Nasal cavity respiratory epithelium epithelial cell of viscerocranial mucosa (primary cell): ENCODE results near the gene SCO2. TPM values are rescaled to one million over a fixed set of nuclear protein-coding genes. Genes with fewer than 3 reads are reported as not detected.

ENCODE experiments used
- total RNA-seq: library from RNA; depleted of rRNA; stranded (reverse); fragments of >200 nt; gene quantifications from 2 replicates; pipeline ENCODE4 v1.2.3, GENCODE V29; 2014

Gene SCO2
- 2.1 and 3.8 TPM in 2 replicates for total RNA-seq

DNA sequence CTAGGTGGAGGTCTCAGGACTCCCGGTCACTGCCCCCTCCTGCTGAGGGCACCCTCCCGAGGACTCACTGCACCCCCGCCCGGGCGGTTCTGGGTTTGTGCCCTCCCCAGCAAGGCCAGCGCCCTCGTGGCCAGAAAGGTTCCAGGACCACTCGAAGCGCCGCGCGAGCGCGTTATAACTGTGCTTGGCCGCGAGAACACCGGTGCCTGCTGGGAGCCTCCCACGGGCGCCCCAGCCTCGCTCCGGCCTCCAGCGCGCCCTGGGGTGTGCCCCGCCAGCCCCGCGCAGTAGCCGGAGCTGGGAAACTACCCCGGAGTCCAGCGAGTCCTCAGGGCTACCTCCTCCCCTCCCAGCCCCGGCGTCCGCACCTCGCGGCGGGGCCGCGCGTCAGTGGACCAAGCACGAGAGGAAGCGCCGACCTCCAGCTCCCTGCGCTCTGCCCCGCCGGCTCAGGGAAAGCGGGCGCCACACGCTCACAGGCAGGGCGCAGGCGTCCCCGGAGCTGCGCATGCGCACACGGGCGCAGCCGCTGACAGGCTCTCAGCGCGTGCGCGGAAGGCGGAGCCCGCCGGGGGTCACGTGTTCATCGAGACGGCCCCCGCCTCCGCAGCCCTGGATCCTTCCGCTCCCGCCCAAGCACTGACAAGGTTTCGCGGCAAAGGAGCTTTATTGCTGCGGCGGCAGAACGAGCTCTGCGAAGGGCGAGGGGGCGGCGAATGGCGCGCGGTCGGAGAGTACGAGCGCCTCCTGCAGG, at the start of gene SCO2:
TSS of gene SCO2 (minus strand) at position 495 of the 754 bp plus-strand sequence. CDS start 1,187 bp downstream, outside the sequence.

DNA sequence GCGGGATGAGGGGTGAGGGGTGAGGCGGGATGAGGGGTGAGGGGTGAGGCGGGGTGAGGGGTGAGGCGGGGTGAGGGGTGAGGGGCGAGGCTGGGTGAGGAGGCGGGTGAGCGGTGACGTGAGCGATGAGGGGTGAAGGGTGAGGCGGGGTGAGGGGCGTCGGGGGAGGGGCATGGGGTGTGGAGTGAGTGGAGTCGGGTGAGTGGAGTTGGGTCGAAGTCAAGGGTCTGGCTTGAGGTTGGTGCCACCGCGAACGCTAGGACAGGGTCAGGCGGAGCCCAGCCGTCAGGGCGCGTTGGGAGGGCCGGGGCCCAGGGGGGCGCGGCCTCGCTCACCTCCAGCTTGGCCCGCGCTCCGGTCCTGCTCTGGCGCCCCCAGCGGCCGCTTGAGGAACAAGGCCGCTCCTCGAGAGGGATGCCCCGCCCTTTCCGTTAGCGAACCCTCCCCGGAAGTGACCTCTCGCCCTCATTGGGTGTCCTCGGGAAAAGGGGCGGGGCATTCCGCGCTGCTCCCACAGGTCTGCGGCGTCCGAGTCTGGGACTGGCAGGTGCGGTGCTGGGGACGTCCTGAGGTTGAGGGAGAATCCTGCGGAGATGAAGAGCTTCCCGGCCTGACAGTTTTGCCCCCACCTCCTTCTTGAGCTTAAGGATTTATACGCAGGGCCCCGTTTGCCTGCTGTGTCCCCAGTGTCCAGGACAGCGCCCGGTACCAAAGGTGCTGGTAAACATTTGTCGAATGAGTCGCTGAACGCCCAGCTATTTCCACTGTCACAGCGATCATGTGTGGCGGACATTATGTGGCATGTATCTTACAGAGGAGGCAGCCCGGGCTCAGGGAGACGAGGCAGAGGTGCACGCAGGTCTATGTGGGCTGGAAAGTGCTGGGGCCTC, 37.4 kb upstream of the SCO2 start, which contains the start of gene SYCE3:
TSS of gene SYCE3 (minus strand) at position 397 of the 890 bp plus-strand sequence. CDS start 6,514 bp downstream, outside the sequence.

GRCh38 chr22:50545522-50546325, 20.3 kb upstream of the SCO2 start, which contains the start of gene KLHDC7B:
Gene KLHDC7B, plus strand, starts transcription at chr22:50545899. Its CDS starts 345 bp downstream, at chr22:50546244.

GRCh38 chr22:50529897-50530579, 4.6 kb upstream of the SCO2 start, which contains the start of gene TYMP:
Gene TYMP, minus strand, starts transcription at chr22:50530012. Its CDS starts 303 bp downstream, at chr22:50529709.

DNA sequence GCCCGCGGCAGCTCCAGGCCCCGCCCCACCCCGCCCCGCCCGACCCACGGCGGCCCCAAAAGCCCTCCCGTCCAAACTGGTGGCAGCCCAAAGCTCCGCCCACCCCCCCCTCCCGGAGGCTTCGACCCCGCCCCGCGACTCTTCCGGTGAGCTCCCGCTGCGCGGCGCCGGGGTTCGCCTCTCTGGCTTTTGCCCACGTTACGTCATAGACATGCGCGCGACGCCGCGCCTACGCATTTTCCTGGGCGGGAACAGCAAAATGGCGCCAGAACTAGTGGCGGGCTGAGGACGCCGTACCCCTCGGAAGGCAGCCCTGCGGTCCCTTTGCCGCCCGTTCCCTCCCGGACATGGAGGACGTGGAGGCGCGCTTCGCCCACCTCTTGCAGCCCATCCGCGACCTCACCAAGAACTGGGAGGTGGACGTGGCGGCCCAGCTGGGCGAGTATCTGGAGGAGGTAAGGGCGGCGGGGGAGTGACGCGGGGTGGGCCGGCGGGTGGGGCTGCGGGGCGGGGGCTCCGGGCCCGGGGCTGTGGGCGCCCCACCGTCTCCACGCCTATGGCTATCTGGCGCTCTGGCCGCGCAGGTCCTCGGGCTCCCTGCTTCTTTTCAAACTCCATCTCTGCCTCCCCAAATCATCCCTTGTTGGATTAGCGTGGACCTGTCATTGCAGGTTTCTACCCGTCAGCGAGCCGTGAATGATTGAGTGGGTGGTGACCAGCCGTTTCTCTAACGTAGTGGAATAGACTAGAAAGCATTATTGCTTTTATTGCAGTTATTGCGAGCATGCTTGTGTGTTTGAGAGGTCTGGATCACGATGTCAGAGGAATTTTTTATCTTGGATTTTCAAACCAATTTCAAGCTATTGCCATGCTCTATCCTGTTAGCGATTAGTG, 17.2 kb downstream of the SCO2 start, which contains the start of gene NCAPH2:
TSS of gene NCAPH2 (plus strand) at position 234 of the 894 bp plus-strand sequence. CDS start at position 348, 114 bp downstream.

DNA sequence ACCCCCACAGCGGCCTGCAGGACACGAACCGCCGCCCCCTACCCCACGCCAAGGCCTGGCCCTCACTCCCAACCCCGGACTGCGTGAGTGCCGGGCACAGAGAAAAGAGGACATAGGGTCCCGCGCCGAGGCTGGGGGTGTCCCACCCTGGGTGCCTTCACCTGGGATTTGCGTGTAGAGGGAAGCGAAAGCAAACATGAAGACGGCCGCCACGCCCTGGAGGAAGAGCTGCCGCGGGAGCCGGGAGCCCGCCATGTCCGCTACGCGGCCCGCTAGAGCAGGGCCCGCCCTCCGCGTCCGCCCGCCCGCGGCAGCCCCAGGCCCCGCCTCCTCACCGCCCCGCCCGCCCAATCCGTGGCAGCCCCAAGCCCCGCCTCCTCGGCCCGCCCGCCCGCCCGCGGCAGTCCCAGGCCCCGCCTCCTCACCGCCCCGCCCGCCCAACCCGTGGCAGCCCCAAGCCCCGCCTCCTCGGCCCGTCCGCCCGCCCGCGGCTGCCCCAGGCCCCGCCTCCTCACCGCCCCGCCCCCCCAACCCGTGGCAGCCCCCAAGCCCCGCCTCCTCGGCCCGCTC, 17.9 kb downstream of the SCO2 start, which contains the start of gene LMF2:
TSS of gene LMF2 (minus strand) at position 282 of the 570 bp plus-strand sequence. CDS start at position 255, 27 bp downstream.

DNA sequence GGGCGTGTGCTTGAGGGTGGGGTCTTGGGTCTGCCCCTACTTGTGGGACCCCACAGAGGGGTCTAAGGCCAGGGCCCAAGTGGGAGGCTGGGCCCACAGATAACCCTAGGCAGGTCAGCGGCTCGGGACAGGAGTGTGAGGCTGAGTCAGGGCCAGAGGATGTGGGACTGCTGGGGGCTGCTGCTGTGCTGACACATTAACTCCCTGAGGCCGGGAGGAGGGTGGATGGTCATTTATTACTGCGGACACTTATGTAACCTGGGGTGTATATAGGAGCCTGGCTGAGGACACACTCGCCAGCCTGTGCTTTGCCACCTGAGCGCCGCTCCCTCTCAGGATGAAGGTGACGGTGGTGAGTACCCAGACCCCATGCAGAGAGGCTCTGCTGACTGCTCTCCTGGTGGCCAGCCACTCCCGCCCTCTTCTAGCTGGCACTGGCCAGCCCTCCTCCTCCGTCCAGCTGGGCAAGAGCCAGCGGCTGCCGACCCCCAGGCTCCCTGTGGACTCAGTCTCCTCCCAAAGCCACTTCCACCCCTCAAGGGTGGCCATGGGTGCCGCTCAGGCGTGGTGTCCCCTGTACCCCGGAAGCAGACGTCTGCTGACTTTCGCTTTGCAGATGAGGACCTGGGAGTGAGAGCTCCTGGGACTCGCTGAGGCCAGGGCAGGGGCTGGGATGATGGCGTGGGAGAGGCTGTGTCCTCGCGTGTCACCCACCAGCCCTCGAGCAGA, 38.7 kb downstream of the SCO2 start, which contains the start of gene MIOX:
TSS of gene MIOX (plus strand) at position 299 of the 729 bp plus-strand sequence. CDS start at position 338, 39 bp downstream.

DNA sequence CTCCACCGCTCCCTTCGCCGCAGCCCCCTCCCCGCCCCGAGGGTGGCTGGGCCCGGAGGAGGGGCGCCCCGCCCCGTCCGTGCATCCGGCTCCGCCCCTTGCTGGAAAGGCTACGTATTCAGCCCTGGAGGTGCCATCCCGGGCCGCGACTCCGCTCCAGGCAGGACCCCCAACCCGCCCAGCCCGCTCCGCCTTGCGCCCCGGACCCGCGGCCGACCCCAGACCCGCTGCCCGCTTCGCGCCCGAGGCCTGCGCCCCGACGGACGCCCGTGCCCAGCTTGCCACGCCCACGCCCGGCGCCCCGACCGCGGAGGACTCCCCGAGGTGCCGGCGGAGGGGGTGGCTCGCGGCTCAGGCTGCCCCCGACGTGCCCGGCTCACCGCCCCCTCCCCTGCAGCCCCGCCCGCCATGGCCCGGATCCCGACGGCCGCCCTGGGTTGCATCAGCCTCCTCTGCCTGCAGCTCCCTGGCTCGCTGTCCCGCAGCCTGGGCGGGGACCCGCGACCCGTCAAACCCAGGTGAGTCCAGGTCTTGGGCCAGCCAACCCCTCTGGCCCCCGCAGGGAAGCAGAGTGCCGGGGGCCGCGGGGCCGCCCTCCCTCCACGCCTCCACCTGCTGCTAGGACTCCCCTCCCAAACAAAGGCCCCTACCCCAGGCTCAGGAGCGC, 43.8 kb downstream of the SCO2 start, which contains the start of gene ADM2:
TSS of gene ADM2 (plus strand) at position 104 of the 667 bp plus-strand sequence. CDS start at position 409, 305 bp downstream.

GRCh38 chr22:50474710-50475651, 50.4 kb downstream of the SCO2 start, which contains the start of gene SBF1:
Gene SBF1, minus strand, starts transcription at chr22:50475035. Its CDS starts 195 bp downstream, at chr22:50474840.

Other genes with a start within 250 kb of the SCO2 start
- 96.0 and 396 TPM in 2 replicates for gene PLXNB2, start 218.0 kb downstream of the SCO2 start, total RNA-seq
- gene DENND6B, start 198.6 kb downstream of the SCO2 start, total RNA-seq = 0.68 and 2.3 TPM in 2 replicates
- gene PPP6R2, start 182.3 kb downstream of the SCO2 start, total RNA-seq = 43.1 and 67.0 TPM in 2 replicates
- 116 and 181 TPM in 2 replicates for gene SBF1, start 50.6 kb downstream of the SCO2 start, total RNA-seq
- gene ADM2, start 44.1 kb downstream of the SCO2 start, total RNA-seq = 6.2 and 23.1 TPM in 2 replicates
- 0.14 TPM in 1 of 2 replicates, not detected in the other for gene MIOX, start 38.7 kb downstream of the SCO2 start, total RNA-seq
- 11.6 and 37.9 TPM in 2 replicates for gene LMF2, start 17.9 kb downstream of the SCO2 start, total RNA-seq
- gene NCAPH2, start 17.4 kb downstream of the SCO2 start, total RNA-seq = 18.4 and 27.0 TPM in 2 replicates
- 113 and 148 TPM in 2 replicates for gene TYMP, start 4.4 kb upstream of the SCO2 start, total RNA-seq
- 1.0 and 3.9 TPM in 2 replicates for gene KLHDC7B, start 20.3 kb upstream of the SCO2 start, total RNA-seq
- 0.28 TPM in 1 of 2 replicates, not detected in the other for gene SYCE3, start 37.3 kb upstream of the SCO2 start, total RNA-seq
- 1.7 and 14.2 TPM in 2 replicates for gene CPT1B, start 52.8 kb upstream of the SCO2 start, total RNA-seq
- gene CHKB, start 57.3 kb upstream of the SCO2 start, total RNA-seq = 21.1 and 21.9 TPM in 2 replicates
- gene MAPK8IP2, start 75.2 kb upstream of the SCO2 start, total RNA-seq = 1.0 and 1.8 TPM in 2 replicates
- gene ARSA, start 102.6 kb upstream of the SCO2 start, total RNA-seq = 13.0 and 50.1 TPM in 2 replicates
- 1.4 and 6.3 TPM in 2 replicates for gene SHANK3, start 147.2 kb upstream of the SCO2 start, total RNA-seq
- under 0.01 and 0.14 TPM in 2 replicates for gene ACR, start 212.6 kb upstream of the SCO2 start, total RNA-seq